Spleen (tissue), 7 donors: ENCODE measurements around the gene TMEM107.

Experiments used
- CTCF ChIP-seq, 11 experiments: fragments of 200-600 bp in 7 of 11; fragments of 450-650 bp in 4 of 11; sonication (generic) in 4 of 11; IDR thresholded peaks in 8 of 11; conservative IDR thresholded peaks in 3 of 11; 1 replicate in 7 of 11; 2 replicates in 4 of 11; pipeline versions ENCODE4 v1.4.0 to v1.8.0; 2016 to 2021; ENCODE audit warnings: antibody characterized with exemption in 11 of 11, inconsistent platforms in 4 of 11, mild to moderate bottlenecking in 1 of 11
- POLR2A ChIP-seq, 3 donors: fragments of 450-650 bp; IDR thresholded peaks; one replicate each; pipeline ENCODE4 v1.5.1; 2017; ENCODE audit warnings: antibody characterized with exemption in 3 of 3, mild to moderate bottlenecking in 1 of 3
- donor health status: DM: no; HTN: no; CAD: no; lungs with moderate emphysema.
- donor health status: DM: no; HTN: no; CAD: no.
- donor health status: DM: no; HTN: no; CAD: no.

DNA sequence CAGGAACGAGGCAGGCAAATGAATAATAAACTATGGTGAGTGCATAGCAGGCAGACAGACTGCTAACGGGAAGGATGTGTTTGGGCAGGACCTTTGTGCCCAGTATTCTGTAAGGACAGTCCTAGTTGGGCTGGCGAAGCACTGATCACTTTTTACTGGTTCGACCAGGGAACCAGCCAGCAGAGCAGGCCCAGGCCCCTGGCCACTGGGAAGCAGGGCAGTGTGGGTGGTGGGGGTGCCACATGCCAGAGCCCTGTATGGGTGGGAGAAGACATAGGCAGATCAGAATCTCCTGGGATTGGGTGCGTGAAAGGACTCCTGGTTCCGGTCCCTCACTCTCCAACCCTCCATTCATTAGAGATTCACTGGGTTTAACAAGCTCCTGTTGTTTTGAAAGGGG lies 9.4 kb downstream of the TMEM107 start:
- TF ChIP-seq CTCF (IDR thresholded peaks at IDR 0.05 in 8 of 11, conservative IDR thresholded peaks at IDR 0.05 in 3 of 11), result no peak
- TF ChIP-seq POLR2A (IDR thresholded peaks at IDR 0.05), result no peak
